GM18517 (cell line): Measurements from ENCODE around the gene FABP3.

ENCODE experiments used
- ATAC-seq: cut with Tn5 transposase; IDR thresholded peaks from one replicate; pipeline ENCODE4 v1.9.1; 2021; ENCODE audit warnings: mild to moderate bottlenecking, moderate library complexity; ENCODE audit not compliant: unreplicated experiment

The FABP3 gene

GRCh38 chr1:31373897-31374486 lies 1.1 kb upstream of the FABP3 start:
- ATAC-seq, result no peak

GRCh38 chr1:31372751-31373055 lies 173 bp downstream of the FABP3 start:
- ATAC-seq, result no peak

- ATAC-seq, result no peak
Observed at GRCh38 chr1:31372051-31372450, 825 bp downstream of the FABP3 start.

- ATAC-seq, result no peak
Observed at GRCh38 chr1:31371121-31371959, 1.5 kb downstream of the FABP3 start.

GRCh38 chr1:31370565-31370964 lies 2.3 kb downstream of the FABP3 start:
- no peak for ATAC-seq

- ATAC-seq, result no peak
Observed at GRCh38 chr1:31370021-31370420, 2.9 kb downstream of the FABP3 start.

- no peak for ATAC-seq
Observed at GRCh38 chr1:31368611-31369107, 4.2 kb downstream of the FABP3 start.

- no peak for ATAC-seq
Observed at GRCh38 chr1:31366796-31367195, 6.1 kb downstream of the FABP3 start.

GRCh38 chr1:31364561-31365250 lies 8.2 kb downstream of the FABP3 start:
- no peak for ATAC-seq

- ATAC-seq, result no peak
Observed at GRCh38 chr1:31362032-31362431, 10.8 kb downstream of the FABP3 start.

- no peak for ATAC-seq
Observed at GRCh38 chr1:31361607-31362006, 11.3 kb downstream of the FABP3 start.

GRCh38 chr1:31356427-31356826 lies 16.4 kb downstream of the FABP3 start:
- ATAC-seq, result no peak

- no peak for ATAC-seq
Observed at GRCh38 chr1:31354283-31354682, 18.6 kb downstream of the FABP3 start.

GRCh38 chr1:31348449-31348848 lies 24.4 kb downstream of the FABP3 start:
- ATAC-seq, result no peak

- no peak for ATAC-seq
Observed at GRCh38 chr1:31346785-31347184, 26.1 kb downstream of the FABP3 start.

- ATAC-seq, result no peak
Observed at GRCh38 chr1:31345635-31346034, 27.2 kb downstream of the FABP3 start.

GRCh38 chr1:31344503-31344902 lies 28.4 kb downstream of the FABP3 start:
- no peak for ATAC-seq

- ATAC-seq, result no peak
Observed at GRCh38 chr1:31336687-31337467, 36.0 kb downstream of the FABP3 start.

- no peak for ATAC-seq
Observed at GRCh38 chr1:31335007-31335406, 37.9 kb downstream of the FABP3 start.

GRCh38 chr1:31327381-31327780 lies 45.5 kb downstream of the FABP3 start:
- ATAC-seq, result no peak

- ATAC-seq, result no peak
Observed at GRCh38 chr1:31326461-31326860, 46.4 kb downstream of the FABP3 start.
